Hair follicular keratinocyte (primary cell): ENCODE measurements around the gene P2RX5. TPM values are rescaled to one million over a fixed set of nuclear protein-coding genes. Genes with fewer than 3 reads are reported as not detected.

ENCODE experiments used
- total RNA-seq: library from RNA; depleted of rRNA; stranded (reverse); fragments of >200 nt; gene quantifications from 2 replicates; pipeline ENCODE4 v1.2.3, GENCODE V29; 2015

Gene P2RX5
- total RNA-seq: 1.0 and 1.7 TPM in 2 replicates

DNA sequence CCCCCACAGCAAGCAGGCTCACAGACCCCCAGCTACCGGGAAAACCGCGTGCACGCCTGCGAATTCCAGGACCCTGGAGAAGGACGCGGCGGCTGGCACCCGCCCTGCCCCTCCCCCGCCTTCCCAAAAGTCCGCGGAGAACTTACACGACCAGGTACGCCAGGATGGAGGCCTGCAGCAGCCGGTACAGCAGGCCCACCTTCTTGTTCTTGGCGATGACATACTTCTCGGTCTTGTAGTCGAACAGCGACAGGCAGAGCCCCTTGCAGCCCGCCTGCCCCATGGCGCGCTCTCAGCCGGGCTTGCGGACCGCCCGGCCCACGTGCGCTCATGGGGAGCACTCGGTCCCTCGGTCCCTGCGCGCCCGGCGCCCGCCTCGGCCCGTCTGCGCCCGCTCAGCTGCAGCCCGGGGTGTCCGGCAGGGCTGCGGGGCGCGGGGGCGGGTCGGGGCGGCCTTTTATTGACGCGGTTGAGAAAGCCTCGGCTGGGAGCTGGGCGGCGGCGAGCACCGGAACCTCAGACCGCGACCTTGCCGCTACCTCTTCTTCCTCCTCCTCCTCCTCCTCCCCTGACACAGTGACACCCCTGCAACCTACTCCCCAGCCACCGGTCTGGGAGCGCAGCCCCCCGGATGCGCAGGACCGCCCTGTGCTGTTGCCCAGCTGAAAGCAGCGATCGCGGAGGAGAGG is at the start of gene P2RX5:
Gene P2RX5 (minus strand): TSS at position 433 of the 689 bp plus-strand sequence. CDS start 150 bp downstream, at position 283.

GRCh38 chr17:3723556-3724377 is 27.8 kb upstream of the P2RX5 start, which contains the start of gene HASPIN:
Gene HASPIN (plus strand): TSS chr17:3723903. CDS start chr17:3723936, 33 bp downstream.

GRCh38 chr17:3668279-3669084 is 27.5 kb downstream of the P2RX5 start, which contains the start of the genes EMC6 and TAX1BP3:
Gene EMC6 (plus strand): TSS chr17:3668812. CDS start chr17:3669147, 335 bp downstream.
Gene TAX1BP3 (minus strand): TSS chr17:3668578. CDS start chr17:3668526, 52 bp downstream.

DNA sequence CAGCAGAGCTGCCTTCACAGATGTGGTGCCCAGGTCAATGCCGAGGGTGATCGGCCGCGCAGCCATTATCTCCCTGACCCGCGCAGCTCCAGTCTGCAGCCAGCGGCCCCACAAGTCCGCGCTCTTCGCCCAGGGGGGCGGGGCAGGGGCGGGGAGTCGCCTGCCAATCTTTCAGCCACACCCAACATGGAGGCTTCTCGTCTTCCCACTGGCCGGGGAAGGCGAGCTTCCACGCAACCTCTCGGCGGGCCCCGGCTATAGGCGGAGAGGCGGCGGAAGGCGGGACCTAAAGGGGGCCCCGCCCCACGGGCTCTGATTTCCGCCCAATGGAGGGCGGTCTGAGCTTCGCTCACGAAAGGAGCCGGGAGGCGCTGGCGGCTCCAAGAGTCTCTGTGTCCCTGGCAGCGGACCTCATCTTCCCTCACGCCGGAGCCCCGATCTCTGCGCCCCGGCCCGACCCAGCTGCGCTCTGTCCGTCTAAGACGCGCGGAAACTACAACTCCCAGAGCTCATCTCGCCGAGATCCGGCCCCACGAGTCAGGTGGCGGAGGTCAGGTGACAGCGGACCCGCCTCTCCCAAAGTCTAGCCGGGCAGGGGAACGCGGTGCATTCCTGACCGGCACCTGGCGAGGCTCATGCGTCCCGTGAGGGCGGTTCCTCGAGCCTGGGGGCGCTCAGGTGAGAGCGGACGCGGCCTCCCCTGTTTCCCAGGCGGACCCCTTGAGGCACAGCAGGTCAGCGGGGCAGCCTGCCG is 59.6 kb downstream of the P2RX5 start, which contains the start of the genes CTNS and SHPK:
Gene CTNS (plus strand): TSS at position 607 of the 754 bp plus-strand sequence. CDS start 3,447 bp downstream, outside the sequence.
Gene SHPK (minus strand): TSS at position 97 of the 754 bp plus-strand sequence. CDS start 31 bp downstream, at position 66.

Other genes starting within 250 kb of the P2RX5 start
- gene SPATA22, start 224.3 kb downstream of the P2RX5 start, total RNA-seq: 0.76 TPM in 1 of 2 replicates, not detected in the other
- not detected in 2 replicates for gene ASPA, start 220.2 kb downstream of the P2RX5 start, total RNA-seq
- 1.4 and 5.1 TPM in 2 replicates for gene TRPV3, start 138.3 kb downstream of the P2RX5 start, total RNA-seq
- gene TRPV1, start 86.7 kb downstream of the P2RX5 start, total RNA-seq: 0.55 and 1.0 TPM in 2 replicates
- 11.2 and 16.1 TPM in 2 replicates for gene SHPK, start 59.9 kb downstream of the P2RX5 start, total RNA-seq
- gene CTNS, start 59.4 kb downstream of the P2RX5 start, total RNA-seq: 12.8 and 20.4 TPM in 2 replicates
- 320 and 364 TPM in 2 replicates for gene TAX1BP3, start 27.6 kb downstream of the P2RX5 start, total RNA-seq
- 20.4 and 26.5 TPM in 2 replicates for gene EMC6, start 27.3 kb downstream of the P2RX5 start, total RNA-seq
- gene HASPIN, start 27.7 kb upstream of the P2RX5 start, total RNA-seq: 5.0 and 10.8 TPM in 2 replicates
- 14.4 and 28.5 TPM in 2 replicates for gene ITGAE, start 105.0 kb upstream of the P2RX5 start, total RNA-seq
- gene NCBP3, start 150.1 kb upstream of the P2RX5 start, total RNA-seq: 9.0 and 11.4 TPM in 2 replicates
- gene CAMKK1, start 196.9 kb upstream of the P2RX5 start, total RNA-seq: 1.5 and 2.4 TPM in 2 replicates
- not detected in 2 replicates for gene P2RX1, start 220.3 kb upstream of the P2RX5 start, total RNA-seq